B cell (primary cell): ENCODE measurements around the gene CYP4F22.

ENCODE experiments used
- EZH2 ChIP-seq: IDR thresholded peaks from 2 replicates; pipeline ENCODE4 v1.6.1; 2012; ENCODE audit warnings: borderline replicate concordance, low read depth, mild to moderate bottlenecking, moderate library complexity, low read length; ENCODE audit not compliant: insufficient read depth, poor library complexity, severe bottlenecking
- TF ChIP-seq, protein P1 (sequence below): fragments of 200-600 bp; IDR thresholded peaks from one replicate; pipeline ENCODE4 v1.8.0; 2022; ENCODE audit warnings: antibody characterized with exemption, mild to moderate bottlenecking

DNA sequence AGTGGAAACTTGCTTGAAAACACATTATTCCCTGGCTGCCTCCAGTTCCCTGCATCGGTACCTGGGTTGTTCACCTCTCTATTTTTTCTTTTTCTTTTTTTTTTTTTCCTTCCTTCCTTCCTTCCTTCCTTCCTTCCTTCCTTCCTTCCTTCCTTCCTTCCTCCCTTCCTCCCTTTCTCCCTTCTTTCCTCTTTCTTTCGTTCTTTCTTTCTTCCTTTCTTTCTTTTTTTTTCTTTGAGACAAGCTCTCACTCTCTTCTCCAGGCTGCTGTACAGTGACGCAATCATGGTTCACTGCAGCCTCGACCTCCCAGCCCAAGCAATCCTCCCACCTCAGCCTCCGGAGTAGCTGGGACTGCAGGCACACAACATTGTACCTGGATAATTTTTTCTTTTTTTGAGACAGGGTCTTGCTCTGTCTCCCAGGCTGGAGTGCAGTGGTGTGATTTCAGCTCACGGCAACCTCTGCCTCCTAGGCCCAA lies 40.6 kb upstream of the CYP4F22 start:
- TF ChIP-seq, protein P1, sequence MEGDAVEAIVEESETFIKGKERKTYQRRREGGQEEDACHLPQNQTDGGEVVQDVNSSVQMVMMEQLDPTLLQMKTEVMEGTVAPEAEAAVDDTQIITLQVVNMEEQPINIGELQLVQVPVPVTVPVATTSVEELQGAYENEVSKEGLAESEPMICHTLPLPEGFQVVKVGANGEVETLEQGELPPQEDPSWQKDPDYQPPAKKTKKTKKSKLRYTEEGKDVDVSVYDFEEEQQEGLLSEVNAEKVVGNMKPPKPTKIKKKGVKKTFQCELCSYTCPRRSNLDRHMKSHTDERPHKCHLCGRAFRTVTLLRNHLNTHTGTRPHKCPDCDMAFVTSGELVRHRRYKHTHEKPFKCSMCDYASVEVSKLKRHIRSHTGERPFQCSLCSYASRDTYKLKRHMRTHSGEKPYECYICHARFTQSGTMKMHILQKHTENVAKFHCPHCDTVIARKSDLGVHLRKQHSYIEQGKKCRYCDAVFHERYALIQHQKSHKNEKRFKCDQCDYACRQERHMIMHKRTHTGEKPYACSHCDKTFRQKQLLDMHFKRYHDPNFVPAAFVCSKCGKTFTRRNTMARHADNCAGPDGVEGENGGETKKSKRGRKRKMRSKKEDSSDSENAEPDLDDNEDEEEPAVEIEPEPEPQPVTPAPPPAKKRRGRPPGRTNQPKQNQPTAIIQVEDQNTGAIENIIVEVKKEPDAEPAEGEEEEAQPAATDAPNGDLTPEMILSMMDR, result no peak
- no peak for TF ChIP-seq EZH2
